Measurements from ENCODE around the gene BLOC1S5.
"Not testable (repeated sequence)": the region's sequence is repeated elsewhere in the genome, so short reads cannot be mapped to it uniquely, and the experiment has no call there.

Gene BLOC1S5

GRCh38 chr6:8041913-8042583 is 22.1 kb downstream of the BLOC1S5 start:
- no peak for DNase-seq

GRCh38 chr6:8034107-8034506 is 30.1 kb downstream of the BLOC1S5 start:
- DNase-seq, result not testable (repeated sequence)

GRCh38 chr6:8030920-8031319 is 33.3 kb downstream of the BLOC1S5 start:
- no peak for DNase-seq

GRCh38 chr6:8029243-8029870 is 34.8 kb downstream of the BLOC1S5 start:
- DNase-seq, result no peak

- no peak for DNase-seq
Measured at GRCh38 chr6:8027965-8028651, 36.1 kb downstream of the BLOC1S5 start.

GRCh38 chr6:8026800-8027199 is 37.4 kb downstream of the BLOC1S5 start:
- DNase-seq, result no peak

GRCh38 chr6:8025191-8025590 is 39.0 kb downstream of the BLOC1S5 start:
- DNase-seq, result no peak

- no peak for DNase-seq
Measured at GRCh38 chr6:8023638-8024037, 40.6 kb downstream of the BLOC1S5 start.

- no peak for DNase-seq
Measured at GRCh38 chr6:8020083-8020482, 44.1 kb downstream of the BLOC1S5 start.

- no peak for DNase-seq
Measured at GRCh38 chr6:8017705-8018104, 46.5 kb downstream of the BLOC1S5 start.

GRCh38 chr6:8017276-8017701 is 46.9 kb downstream of the BLOC1S5 start:
- DNase-seq, result no peak

- no peak for DNase-seq
Measured at GRCh38 chr6:8014947-8015346, 49.2 kb downstream of the BLOC1S5 start.

GRCh38 chr6:8013763-8014162 is 50.4 kb downstream of the BLOC1S5 start:
- DNase-seq, result no peak

GRCh38 chr6:8006208-8006607 is 58.0 kb downstream of the BLOC1S5 start:
- peak; percentile 12 for DNase-seq

GRCh38 chr6:8005136-8005535 is 59.1 kb downstream of the BLOC1S5 start:
- no peak for DNase-seq

GRCh38 chr6:8000636-8001035 is 63.6 kb downstream of the BLOC1S5 start:
- no peak for DNase-seq

GRCh38 chr6:8000188-8000596 is 64.0 kb downstream of the BLOC1S5 start:
- no peak for DNase-seq

- no peak for DNase-seq
Measured at GRCh38 chr6:7999201-7999600, 65.0 kb downstream of the BLOC1S5 start.

GRCh38 chr6:7998103-7998725 is 66.0 kb downstream of the BLOC1S5 start:
- no peak for DNase-seq

- no peak for DNase-seq
Measured at GRCh38 chr6:7997286-7997685, 66.9 kb downstream of the BLOC1S5 start.

- DNase-seq, result no peak
Measured at GRCh38 chr6:7996538-7997111, 67.6 kb downstream of the BLOC1S5 start.

GRCh38 chr6:7993952-7994351 is 70.2 kb downstream of the BLOC1S5 start:
- DNase-seq, result no peak

- DNase-seq, result no peak
Measured at GRCh38 chr6:7993399-7993798, 70.8 kb downstream of the BLOC1S5 start.

Measured in stimulated activated CD4-positive, alpha-beta T cell treated with anti-CD3 and anti-CD28 coated beads, Interleukin-4, amount 100 ng/mL, for 24 hours (primary cell).